HepG2 (cell line): ENCODE data around the gene GRID1. TPM values are rescaled to one million over a fixed set of nuclear protein-coding genes. Genes with fewer than 3 reads are reported as not detected.

Experiments used
- ATAC-seq: fragments of 200-7000 bp; cut with Tn5 transposase; 3 replicates; pipeline ENCODE4 v1.9.1; 2020; ENCODE audit warnings: mild to moderate bottlenecking, moderate library complexity
- BruUV-seq: library from RNA; stranded (reverse); fragments of 400-500 nt; replicated peaks from 2 replicates; lab custom pipeline; 2021; lab: Mats Ljungman, UMichigan
- CTCF ChIA-PET: fragments of 300-600 bp; formaldehyde crosslinking; extraction: SDS; loops from one replicate; lab custom pipeline; 2021; ENCODE audit warnings: low total read pairs, inconsistent platforms, low intra/inter-chr PET ratio; lab: Yijun Ruan, JAX
- POLR2A ChIA-PET: fragments of 350-600 bp; sonication (Branson Sonifier 250); formaldehyde crosslinking; loops from one replicate; lab custom pipeline; 2020; ENCODE audit warnings: antibody characterized with exemption, inconsistent platforms; lab: Yijun Ruan, JAX
- DNase-seq: peaks from one replicate; pipeline ENCODE4 v3.0.0-alpha.2; 2015; ENCODE audit warnings: low spot score
- FAIRE-seq: peaks from 3 replicates; lab custom pipeline; 2011; peaks lifted over from hg19 to GRCh38; lab: Jason Lieb, UNC
- H2AFZ ChIP-seq: one replicate; pipeline ENCODE4 v1.6.1; 2011; ENCODE audit warnings: low read length, inconsistent platforms
- H3K27ac ChIP-seq: fragments of 300-600 bp; 3 replicates; pipeline ENCODE4 v1.8.0; 2011; ENCODE audit warnings: mixed run types, mild to moderate bottlenecking, mixed read lengths, low read length, inconsistent platforms; ENCODE audit not compliant: insufficient read depth; ENCODE audit errors: extremely low read length
- H3K27me3 ChIP-seq, 2 experiments: fragments of 200-600 bp in 1 of 2; 2 replicates in 1 of 2; 3 replicates in 1 of 2; pipeline versions ENCODE4 v1.6.0 to v1.8.0; 2011; ENCODE audit warnings: low read length in 2 of 2, mild to moderate bottlenecking in 2 of 2, moderate library complexity in 2 of 2, inconsistent platforms in 1 of 2; ENCODE audit not compliant: insufficient read depth in 2 of 2, control insufficient read depth in 1 of 2
- H3K36me3 ChIP-seq, 2 experiments: fragments of 200-600 bp in 1 of 2; replicated peaks in 1 of 2; 2 replicates in 1 of 2; 3 replicates in 1 of 2; pipeline versions ENCODE4 v1.5.1 to v1.8.0; 2011; ENCODE audit warnings: low read length in 2 of 2, inconsistent platforms in 1 of 2; ENCODE audit not compliant: insufficient read depth in 2 of 2, control insufficient read depth in 1 of 2
- H3K4me1 ChIP-seq: 2 replicates; pipeline ENCODE4 v1.5.1; 2012; ENCODE audit warnings: low read length, inconsistent platforms; ENCODE audit not compliant: insufficient read depth
- H3K4me2 ChIP-seq: 2 replicates; pipeline ENCODE4 v1.6.0; 2011; ENCODE audit warnings: low read depth, low read length, inconsistent platforms
- H3K4me3 ChIP-seq, 3 experiments: fragments of 200-600 bp in 1 of 3; sonication (generic), shearing (Covaris generic) in 1 of 3; replicated peaks in 1 of 3; 2 replicates each; pipeline ENCODE4 v1.5.1; 2011 to 2016; ENCODE audit warnings: low read length in 3 of 3, inconsistent platforms in 2 of 3, low read depth in 2 of 3, mild to moderate bottlenecking in 2 of 3, control low read depth in 1 of 3, mixed read lengths in 1 of 3; ENCODE audit not compliant: insufficient read depth in 1 of 3
- H3K79me2 ChIP-seq: one replicate; pipeline ENCODE4 v1.6.1; 2011; ENCODE audit warnings: low read length, inconsistent platforms; ENCODE audit not compliant: insufficient read depth
- H3K9ac ChIP-seq: 2 replicates; pipeline ENCODE4 v1.6.0; 2011; ENCODE audit warnings: mild to moderate bottlenecking, low read depth, low read length, inconsistent platforms; ENCODE audit not compliant: insufficient read depth
- H3K9me3 ChIP-seq: 2 replicates; pipeline ENCODE4 v1.5.1; 2012; ENCODE audit warnings: mild to moderate bottlenecking, low read length
- H4K20me1 ChIP-seq: 2 replicates; pipeline ENCODE4 v1.6.0; 2011; ENCODE audit warnings: inconsistent platforms, mild to moderate bottlenecking, low read length, moderate library complexity; ENCODE audit not compliant: insufficient read depth
- ATF1 ChIP-seq: IDR thresholded peaks from 2 replicates; pipeline ENCODE4 v1.6.1; 2016; ENCODE audit warnings: mild to moderate bottlenecking, control low read depth
- FOXA3 ChIP-seq: IDR thresholded peaks from 2 replicates; pipeline ENCODE4 v1.6.1; 2016; ENCODE audit warnings: missing genetic modification reagents, missing compliant biosample characterization
- KMT2A ChIP-seq: sonication (generic); formaldehyde crosslinking; IDR thresholded peaks from 2 replicates; pipeline ENCODE4 v1.4.0; 2020; ENCODE audit warnings: missing genetic modification reagents
- RFX5 ChIP-seq: IDR thresholded peaks from 2 replicates; pipeline ENCODE4 v1.6.1; 2011; ENCODE audit warnings: low read depth, low read length, improper control_type of control experiment
- SRSF9 ChIP-seq: fragments of 200-400 bp; formaldehyde crosslinking; IDR thresholded peaks from 2 replicates; pipeline ENCODE4 v1.6.1; 2018; ENCODE audit warnings: borderline replicate concordance, mild to moderate bottlenecking, low read depth, low read length; ENCODE audit not compliant: insufficient read depth, poor library complexity, severe bottlenecking
- TCF12 ChIP-seq, 2 experiments: fragments of 450-650 bp in 1 of 2; sonication (generic) in 1 of 2; formaldehyde crosslinking in 1 of 2; IDR thresholded peaks; 2 replicates each; pipeline versions ENCODE4 v1.6.1 to v1.8.0; 2017 to 2022; ENCODE audit warnings: antibody characterized with exemption in 1 of 2, mild to moderate bottlenecking in 1 of 2, missing genetic modification reagents in 1 of 2, moderate library complexity in 1 of 2
- ZSCAN20 ChIP-seq: sonication (generic); formaldehyde crosslinking; IDR thresholded peaks from 2 replicates; pipeline ENCODE4 v1.4.0; 2020; ENCODE audit warnings: missing genetic modification reagents, mild to moderate bottlenecking, borderline replicate concordance
- WGBS: methylation state at CpG from one replicate; pipeline ENCODE4 v1.1.6; 2017; ENCODE audit warnings: low lambda C conversion rate; 5-methylcytosine and 5-hydroxymethylcytosine counted together
- in situ Hi-C: cut with HindIII; loops from 2 replicates; pipeline ENCODE4 v1.10.0; 2017; ENCODE audit warnings: low pct_unique_long_range_greater_than_20kb; ENCODE audit not compliant: extremely low pct_ligation_motif_present
- intact Hi-C: fragments of 100-400 bp; cut with micrococcal nuclease; formaldehyde crosslinking; loops from one replicate; pipeline ENCODE4 v1.10.0; 2022; ENCODE audit not compliant: unreplicated experiment
- polyA plus RNA-seq, 8 experiments: library from polyadenylated mRNA; depleted of rRNA in 3 of 8; stranded (reverse) in 7 of 8; unstranded in 1 of 8; fragments of >200 nt; fragmentation: Illumina TruSeq in 4 of 8; extraction: Trizol in 4 of 8; gene quantifications; 2 replicates each; pipeline versions ENCODE4 v1.2.1 to v1.2.3, GENCODE V29; 2011 to 2016; ENCODE audit warnings: low read depth in 4 of 8, missing spikeins in 1 of 8, mixed read lengths in 1 of 8; ENCODE audit not compliant: insufficient read depth in 1 of 8
- total RNA-seq, 5 experiments: library from RNA; depleted of rRNA; stranded (reverse); fragments of >200 nt; fragmentation: Illumina TruSeq; extraction: Trizol; gene quantifications; 2 replicates each; pipeline ENCODE4 v1.2.3, GENCODE V29; 2016; ENCODE audit warnings: low read depth in 1 of 5
- TF ChIP-seq, protein P1 (sequence below): sonication (generic); formaldehyde crosslinking; IDR thresholded peaks from 2 replicates; pipeline ENCODE4 v1.4.0; 2020; ENCODE audit warnings: low read depth, missing genetic modification reagents
- TF ChIP-seq, protein P2 (sequence below): sonication (generic); formaldehyde crosslinking; IDR thresholded peaks from 2 replicates; pipeline ENCODE4 v1.8.0; 2022; ENCODE audit warnings: mild to moderate bottlenecking, missing genetic modification reagents, borderline replicate concordance
- TF ChIP-seq, protein P3 (sequence below): sonication (generic); formaldehyde crosslinking; IDR thresholded peaks from 2 replicates; pipeline ENCODE4 v1.8.0; 2022; ENCODE audit warnings: missing genetic modification reagents, mild to moderate bottlenecking, moderate library complexity, borderline replicate concordance
- TF ChIP-seq, protein P4 (sequence below): sonication (generic); formaldehyde crosslinking; IDR thresholded peaks from 2 replicates; pipeline ENCODE4 v1.5.1; 2020; ENCODE audit warnings: missing genetic modification reagents, mild to moderate bottlenecking, borderline replicate concordance

GRID1 gene
- total and polyA plus RNA-seq, 2 of the 13 experiments (the other 11 are each of a cell fraction or from before 2014, with no cell fraction given), result 0.05 TPM; not detected in 1

DNA sequence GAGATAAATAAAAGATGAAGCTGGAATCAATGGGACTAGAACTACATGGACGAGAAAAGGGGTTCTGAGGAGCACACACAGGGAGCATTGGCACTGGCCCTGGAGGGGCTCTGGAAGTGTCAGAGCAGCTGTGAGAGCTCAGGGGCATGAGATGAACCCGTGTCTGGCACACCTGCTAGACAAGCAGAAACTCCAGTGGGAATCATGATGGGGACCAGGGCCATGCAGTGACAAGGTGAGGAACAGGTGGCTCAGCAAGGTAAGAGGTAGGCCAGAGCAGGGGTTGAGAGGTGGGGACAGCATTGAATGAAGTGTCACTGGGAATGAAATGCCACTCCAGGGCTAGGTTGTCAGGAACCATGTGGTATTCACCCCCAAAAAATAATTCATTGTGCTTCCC is 588.5 kb downstream of the GRID1 start (continued):
- no peak for TF ChIP-seq KMT2A (CRISPR knock-in tag)
- TF ChIP-seq, protein P1, sequence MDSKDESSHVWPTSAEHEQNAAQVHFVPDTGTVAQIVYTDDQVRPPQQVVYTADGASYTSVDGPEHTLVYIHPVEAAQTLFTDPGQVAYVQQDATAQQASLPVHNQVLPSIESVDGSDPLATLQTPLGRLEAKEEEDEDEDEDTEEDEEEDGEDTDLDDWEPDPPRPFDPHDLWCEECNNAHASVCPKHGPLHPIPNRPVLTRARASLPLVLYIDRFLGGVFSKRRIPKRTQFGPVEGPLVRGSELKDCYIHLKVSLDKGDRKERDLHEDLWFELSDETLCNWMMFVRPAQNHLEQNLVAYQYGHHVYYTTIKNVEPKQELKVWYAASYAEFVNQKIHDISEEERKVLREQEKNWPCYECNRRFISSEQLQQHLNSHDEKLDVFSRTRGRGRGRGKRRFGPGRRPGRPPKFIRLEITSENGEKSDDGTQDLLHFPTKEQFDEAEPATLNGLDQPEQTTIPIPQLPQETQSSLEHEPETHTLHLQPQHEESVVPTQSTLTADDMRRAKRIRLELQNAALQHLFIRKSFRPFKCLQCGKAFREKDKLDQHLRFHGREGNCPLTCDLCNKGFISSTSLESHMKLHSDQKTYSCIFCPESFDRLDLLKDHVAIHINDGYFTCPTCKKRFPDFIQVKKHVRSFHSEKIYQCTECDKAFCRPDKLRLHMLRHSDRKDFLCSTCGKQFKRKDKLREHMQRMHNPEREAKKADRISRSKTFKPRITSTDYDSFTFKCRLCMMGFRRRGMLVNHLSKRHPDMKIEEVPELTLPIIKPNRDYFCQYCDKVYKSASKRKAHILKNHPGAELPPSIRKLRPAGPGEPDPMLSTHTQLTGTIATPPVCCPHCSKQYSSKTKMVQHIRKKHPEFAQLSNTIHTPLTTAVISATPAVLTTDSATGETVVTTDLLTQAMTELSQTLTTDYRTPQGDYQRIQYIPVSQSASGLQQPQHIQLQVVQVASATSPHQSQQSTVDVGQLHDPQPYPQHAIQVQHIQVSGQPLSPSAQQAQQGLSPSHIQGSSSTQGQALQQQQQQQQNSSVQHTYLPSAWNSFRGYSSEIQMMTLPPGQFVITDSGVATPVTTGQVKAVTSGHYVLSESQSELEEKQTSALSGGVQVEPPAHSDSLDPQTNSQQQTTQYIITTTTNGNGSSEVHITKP, result no peak
- no peak for TF ChIP-seq ZSCAN20 (CRISPR knock-in tag)
- TF ChIP-seq, all 625 proteins: peak for 0

DNA sequence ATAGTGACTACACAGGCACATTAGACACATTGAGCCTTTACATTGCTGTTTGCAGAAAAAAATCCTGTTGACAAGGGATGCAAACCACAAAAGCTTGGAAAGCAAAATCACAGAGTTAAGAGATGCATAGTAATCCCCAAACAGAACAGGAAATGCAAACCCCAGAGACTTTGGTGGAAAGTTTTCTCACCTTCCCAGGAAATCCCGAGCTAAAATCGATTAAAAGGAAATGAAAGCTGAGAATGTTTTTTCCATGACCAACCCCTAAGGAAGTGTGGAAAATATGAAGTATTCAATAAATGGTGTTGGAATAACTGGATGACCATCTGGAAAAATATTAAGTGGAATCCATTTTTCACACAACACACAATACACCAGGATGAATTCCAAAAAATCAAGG is 598.7 kb downstream of the GRID1 start:
- in situ Hi-C loops, result no loop called here
- CTCF ChIA-PET, result no interaction called here

More for the DNA sequence above, 598.7 kb downstream of the GRID1 start:
- Histone ChIP-seq H3K9ac (no peak overlapping the region), H2AFZ (no peak overlapping the region), H3K27ac (no peak overlapping the region), H4K20me1 (no peaks in the 10 kb centered on the region), H3K79me2 (no peaks in the 10 kb centered on the region), H3K4me2 (no peak overlapping the region), H3K9me3 (no peaks in the 10 kb centered on the region), H3K36me3 (no peaks in the 10 kb centered on the region), H3K27me3 (no peaks in the 10 kb centered on the region), H3K4me3 (no peak overlapping the region), H3K4me1 (no peaks in the 10 kb centered on the region)
- ATAC-seq (no peak), FAIRE-seq (no peak), DNase-seq (no peak)
- POLR2A ChIA-PET, result no interaction called here
- TF ChIP-seq FOXA3, result no peak
- no peak for TF ChIP-seq SRSF9
- TF ChIP-seq, protein P2, sequence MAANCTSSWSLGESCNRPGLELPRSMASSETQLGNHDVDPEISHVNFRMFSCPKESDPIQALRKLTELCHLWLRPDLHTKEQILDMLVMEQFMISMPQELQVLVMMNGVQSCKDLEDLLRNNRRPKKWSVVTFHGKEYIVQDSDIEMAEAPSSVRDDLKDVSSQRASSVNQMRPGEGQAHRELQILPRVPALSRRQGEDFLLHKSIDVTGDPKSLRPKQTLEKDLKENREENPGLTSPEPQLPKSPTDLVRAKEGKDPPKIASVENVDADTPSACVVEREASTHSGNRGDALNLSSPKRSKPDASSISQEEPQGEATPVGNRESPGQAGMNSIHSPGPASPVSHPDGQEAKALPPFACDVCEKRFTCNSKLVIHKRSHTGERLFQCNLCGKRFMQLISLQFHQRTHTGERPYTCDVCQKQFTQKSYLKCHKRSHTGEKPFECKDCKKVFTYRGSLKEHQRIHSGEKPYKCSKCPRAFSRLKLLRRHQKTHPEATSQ, result no peak
- TF ChIP-seq, protein P3, sequence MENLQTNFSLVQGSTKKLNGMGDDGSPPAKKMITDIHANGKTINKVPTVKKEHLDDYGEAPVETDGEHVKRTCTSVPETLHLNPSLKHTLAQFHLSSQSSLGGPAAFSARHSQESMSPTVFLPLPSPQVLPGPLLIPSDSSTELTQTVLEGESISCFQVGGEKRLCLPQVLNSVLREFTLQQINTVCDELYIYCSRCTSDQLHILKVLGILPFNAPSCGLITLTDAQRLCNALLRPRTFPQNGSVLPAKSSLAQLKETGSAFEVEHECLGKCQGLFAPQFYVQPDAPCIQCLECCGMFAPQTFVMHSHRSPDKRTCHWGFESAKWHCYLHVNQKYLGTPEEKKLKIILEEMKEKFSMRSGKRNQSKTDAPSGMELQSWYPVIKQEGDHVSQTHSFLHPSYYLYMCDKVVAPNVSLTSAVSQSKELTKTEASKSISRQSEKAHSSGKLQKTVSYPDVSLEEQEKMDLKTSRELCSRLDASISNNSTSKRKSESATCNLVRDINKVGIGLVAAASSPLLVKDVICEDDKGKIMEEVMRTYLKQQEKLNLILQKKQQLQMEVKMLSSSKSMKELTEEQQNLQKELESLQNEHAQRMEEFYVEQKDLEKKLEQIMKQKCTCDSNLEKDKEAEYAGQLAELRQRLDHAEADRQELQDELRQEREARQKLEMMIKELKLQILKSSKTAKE (CRISPR knock-in tag), result no peak
- TF ChIP-seq, protein P4, sequence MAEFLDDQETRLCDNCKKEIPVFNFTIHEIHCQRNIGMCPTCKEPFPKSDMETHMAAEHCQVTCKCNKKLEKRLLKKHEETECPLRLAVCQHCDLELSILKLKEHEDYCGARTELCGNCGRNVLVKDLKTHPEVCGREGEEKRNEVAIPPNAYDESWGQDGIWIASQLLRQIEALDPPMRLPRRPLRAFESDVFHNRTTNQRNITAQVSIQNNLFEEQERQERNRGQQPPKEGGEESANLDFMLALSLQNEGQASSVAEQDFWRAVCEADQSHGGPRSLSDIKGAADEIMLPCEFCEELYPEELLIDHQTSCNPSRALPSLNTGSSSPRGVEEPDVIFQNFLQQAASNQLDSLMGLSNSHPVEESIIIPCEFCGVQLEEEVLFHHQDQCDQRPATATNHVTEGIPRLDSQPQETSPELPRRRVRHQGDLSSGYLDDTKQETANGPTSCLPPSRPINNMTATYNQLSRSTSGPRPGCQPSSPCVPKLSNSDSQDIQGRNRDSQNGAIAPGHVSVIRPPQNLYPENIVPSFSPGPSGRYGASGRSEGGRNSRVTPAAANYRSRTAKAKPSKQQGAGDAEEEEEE, result no peak
- TF ChIP-seq ATF1 (CRISPR knock-in tag), result no peak
- TF ChIP-seq TCF12 (IDR thresholded peaks at IDR 0.05), result no peak
- TF ChIP-seq TCF12 (CRISPR knock-in tag; IDR thresholded peaks at IDR 0.05), result no peak
- no peak for TF ChIP-seq RFX5
- intact Hi-C loops, result no loop called here
- 0% methylated on average over 2 of the region's 2 CpGs for WGBS
- BruUV-seq, result no TSS peak
